Suprapubic skin (tissue), 4 donors: ENCODE measurements around the gene SELENBP1. TPM values are rescaled to one million over a fixed set of nuclear protein-coding genes. Genes with fewer than 3 reads are reported as not detected.
"Not testable (repeated sequence)": the region's sequence is repeated elsewhere in the genome, so short reads cannot be mapped to it uniquely, and the experiment has no call there.

Source experiments
- DNase-seq, 2 donors: peaks; one replicate each; pipeline ENCODE4 v3.0.0-alpha.2; 2019; ENCODE audit warnings: low spot score in 2 of 2
- H3K27ac ChIP-seq: fragments of 200-600 bp; sonication (generic); one replicate; pipeline ENCODE4 v1.5.1; 2019
- H3K27me3 ChIP-seq: fragments of 200-600 bp; sonication (generic); one replicate; pipeline ENCODE4 v1.5.1; 2019
- H3K36me3 ChIP-seq: fragments of 200-600 bp; sonication (generic); one replicate; pipeline ENCODE4 v1.5.1; 2019
- H3K4me1 ChIP-seq: fragments of 200-600 bp; sonication (generic); one replicate; pipeline ENCODE4 v1.5.1; 2019
- H3K4me3 ChIP-seq: fragments of 200-600 bp; sonication (generic); one replicate; pipeline ENCODE4 v1.5.1; 2019; ENCODE audit warnings: mild to moderate bottlenecking
- H3K9me3 ChIP-seq: fragments of 200-600 bp; sonication (generic); one replicate; pipeline ENCODE4 v1.5.1; 2019
- CTCF ChIP-seq, 2 donors: fragments of 200-600 bp in 1 of 2; fragments of 450-650 bp in 1 of 2; sonication (generic) in 1 of 2; IDR thresholded peaks; one replicate each; pipeline ENCODE4 v1.5.1; 2016 to 2019; ENCODE audit warnings: antibody characterized with exemption in 2 of 2, mild to moderate bottlenecking in 1 of 2, moderate library complexity in 1 of 2
- EP300 ChIP-seq: sonication (generic); formaldehyde crosslinking; IDR thresholded peaks from one replicate; pipeline ENCODE4 v1.6.1; 2017; ENCODE audit warnings: antibody characterized with exemption
- POLR2A ChIP-seq, 2 donors: fragments of 450-650 bp; IDR thresholded peaks; one replicate each; pipeline ENCODE4 v1.6.1; 2017; ENCODE audit warnings: antibody characterized with exemption in 2 of 2, mild to moderate bottlenecking in 2 of 2, moderate library complexity in 2 of 2
- POLR2AphosphoS5 ChIP-seq, 3 donors: sonication (generic); formaldehyde crosslinking; IDR thresholded peaks; one replicate each; pipeline ENCODE4 v1.6.1; 2017; ENCODE audit warnings: antibody characterized with exemption in 3 of 3
- WGBS: methylation state at CpG from one replicate; pipeline ENCODE4 v1.1.5; 2018; 5-methylcytosine and 5-hydroxymethylcytosine counted together
- total RNA-seq, 4 donors: library from RNA; depleted of rRNA; stranded (reverse); fragments of >200 nt; gene quantifications; one replicate each; pipeline ENCODE4 v1.1.0, GENCODE V29; 2016

SELENBP1 gene
- total RNA-seq, 4 donors from 2014 or later, result 32.0 to 67.5 (median 48.7) TPM

GRCh38 chr1:151391079-151391563 lies 18.6 kb upstream of the SELENBP1 start:
- 86% methylated on average over 3 of the region's 3 CpGs for WGBS
- TF ChIP-seq EP300 (no peak), CTCF (IDR thresholded peaks at IDR 0.05) (no peak), POLR2AphosphoS5 (IDR thresholded peaks at IDR 0.05) (no peak), POLR2A (IDR thresholded peaks at IDR 0.05) (no peak)
- H3K4me3 ChIP-seq, result no peak overlapping the region

GRCh38 chr1:151390221-151391078 lies 17.9 kb upstream of the SELENBP1 start:
- H3K9me3 ChIP-seq, H3K27me3 ChIP-seq, H3K4me3 ChIP-seq, H3K27ac ChIP-seq, H3K4me1 ChIP-seq, H3K36me3 ChIP-seq, DNase-seq: not testable (repeated sequence)
- 92% methylated on average over 22 of the region's 22 CpGs for WGBS

More at GRCh38 chr1:151391079-151391563, 18.6 kb upstream of the SELENBP1 start:
- Histone ChIP-seq H3K36me3 (no peaks in the 10 kb centered on the region), H3K4me1 (no peaks in the 10 kb centered on the region), H3K9me3 (no peaks in the 10 kb centered on the region), H3K27ac (no peak overlapping the region), H3K27me3 (no peaks in the 10 kb centered on the region)
- no peak for DNase-seq

GRCh38 chr1:151386002-151386401 lies 13.5 kb upstream of the SELENBP1 start:
- Histone ChIP-seq H3K4me1 (peaks cover 2% of the 10 kb centered on the region), H3K9me3 (no peaks in the 10 kb centered on the region), H3K27ac (no peak overlapping the region), H3K4me3 (no peak overlapping the region), H3K27me3 (no peaks in the 10 kb centered on the region), H3K36me3 (no peaks in the 10 kb centered on the region)
- DNase-seq, result no peak
- TF ChIP-seq EP300, result no peak
- no peak for TF ChIP-seq CTCF (IDR thresholded peaks at IDR 0.05)
- TF ChIP-seq POLR2A (IDR thresholded peaks at IDR 0.05), result no peak
- TF ChIP-seq POLR2AphosphoS5 (IDR thresholded peaks at IDR 0.05), result no peak
- WGBS, result 93% methylated on average over 2 of the region's 2 CpGs

GRCh38 chr1:151384584-151384983 lies 12.1 kb upstream of the SELENBP1 start:
- TF ChIP-seq CTCF (IDR thresholded peaks at IDR 0.05), result no peak
- DNase-seq, result no peak
- H3K4me1 ChIP-seq, result peaks cover 2% of the 10 kb centered on the region

GRCh38 chr1:151377150-151377884 lies 4.8 kb upstream of the SELENBP1 start:
- no peaks in the 10 kb centered on the region for H3K9me3 ChIP-seq
- TF ChIP-seq POLR2AphosphoS5 (IDR thresholded peaks at IDR 0.05) (no peak), EP300 (no peak), POLR2A (IDR thresholded peaks at IDR 0.05) (no peak), CTCF (IDR thresholded peaks at IDR 0.05) (no peak)
- no peak for DNase-seq
- WGBS, result 68% methylated on average over 3 of the region's 3 CpGs
- H3K36me3 ChIP-seq, result no peaks in the 10 kb centered on the region
- no peaks in the 10 kb centered on the region for H3K27me3 ChIP-seq
- H3K4me3 ChIP-seq, result no peak overlapping the region
- H3K4me1 ChIP-seq, result peaks cover 9% of the 10 kb centered on the region
- no peak overlapping the region for H3K27ac ChIP-seq

More at GRCh38 chr1:151384584-151384983, 12.1 kb upstream of the SELENBP1 start:
- Histone ChIP-seq H3K9me3 (no peaks in the 10 kb centered on the region), H3K27me3 (no peaks in the 10 kb centered on the region), H3K36me3 (no peaks in the 10 kb centered on the region), H3K4me3 (no peak overlapping the region), H3K27ac (no peak overlapping the region)
- 62% methylated on average over 3 of the region's 3 CpGs for WGBS
